HG03066 (cell line): ENCODE results near the gene IQSEC3.

ENCODE experiments used
- ATAC-seq: cut with Tn5 transposase; IDR thresholded peaks from one replicate; pipeline ENCODE4 v1.9.1; 2021; ENCODE audit warnings: low read depth; ENCODE audit not compliant: unreplicated experiment

Gene IQSEC3

GRCh38 chr12:227286-227915 is 160.8 kb downstream of the IQSEC3 start:
- no peak for ATAC-seq
